Smooth muscle cell (in vitro differentiated cells): ENCODE results near the gene PLP1. TPM values are rescaled to one million over a fixed set of nuclear protein-coding genes. Genes with fewer than 3 reads are reported as not detected.

Experiments
- DNase-seq: peaks from one replicate; lab custom pipeline; 2025; ENCODE audit not compliant: unreplicated experiment; lab: John Stamatoyannopoulos, UW
- H2AFZ ChIP-seq: fragments of 200-600 bp; sonication (generic); 2 replicates; pipeline ENCODE4 v1.6.0; 2016; ENCODE audit warnings: antibody characterized with exemption, low read depth, mild to moderate bottlenecking
- H3F3A ChIP-seq: fragments of 200-600 bp; sonication (generic); 2 replicates; pipeline ENCODE4 v1.6.0; 2017; ENCODE audit warnings: antibody characterized with exemption, low read depth
- H3K27ac ChIP-seq: fragments of 200-600 bp; sonication (generic); 2 replicates; pipeline ENCODE4 v1.5.1; 2016; ENCODE audit warnings: low read depth, mild to moderate bottlenecking
- H3K27me3 ChIP-seq: fragments of 200-600 bp; sonication (generic); 2 replicates; pipeline ENCODE4 v1.6.1; 2016; ENCODE audit warnings: low read depth, mild to moderate bottlenecking
- H3K36me3 ChIP-seq: fragments of 200-600 bp; sonication (generic); 2 replicates; pipeline ENCODE4 v1.5.1; 2016; ENCODE audit warnings: low read depth
- H3K4me1 ChIP-seq: fragments of 200-600 bp; sonication (generic); 2 replicates; pipeline ENCODE4 v1.5.1; 2016; ENCODE audit warnings: low read depth
- H3K4me2 ChIP-seq: fragments of 200-600 bp; sonication (generic); 2 replicates; pipeline ENCODE4 v1.6.0; 2016; ENCODE audit warnings: mild to moderate bottlenecking
- H3K4me3 ChIP-seq: fragments of 200-600 bp; sonication (generic); 2 replicates; pipeline ENCODE4 v1.5.1; 2016; ENCODE audit warnings: mild to moderate bottlenecking
- H3K79me2 ChIP-seq: fragments of 200-600 bp; sonication (generic); 2 replicates; pipeline ENCODE4 v1.6.0; 2016; ENCODE audit warnings: low read depth, mild to moderate bottlenecking
- H3K9ac ChIP-seq: fragments of 200-600 bp; sonication (generic); 2 replicates; pipeline ENCODE4 v1.6.0; 2016; ENCODE audit warnings: low read depth
- H3K9me3 ChIP-seq: fragments of 200-600 bp; sonication (generic); replicated peaks from 2 replicates; pipeline ENCODE4 v1.5.1; 2016; ENCODE audit warnings: low read depth
- H4K20me1 ChIP-seq: fragments of 200-600 bp; sonication (generic); 2 replicates; pipeline ENCODE4 v1.6.0; 2016; ENCODE audit warnings: low read depth
- CTCF ChIP-seq: fragments of 200-600 bp; sonication (generic); IDR thresholded peaks from 2 replicates; pipeline ENCODE4 v1.5.1; 2017; ENCODE audit warnings: borderline replicate concordance, mild to moderate bottlenecking, antibody characterized with exemption; ENCODE audit not compliant: insufficient read depth, poor library complexity, severe bottlenecking
- WGBS: methylation state at CpG from one replicate; pipeline ENCODE4 v1.1.7; 2016; ENCODE audit warnings: low lambda C conversion rate; 5-methylcytosine and 5-hydroxymethylcytosine counted together
- polyA plus RNA-seq: library from polyadenylated mRNA; unstranded; fragments of >200 nt; fragmentation: Nextera tagmentation; extraction: Ambion mirVana; gene quantifications from 2 replicates; pipeline ENCODE4 v1.2.1, GENCODE V29; 2016
- total RNA-seq: library from RNA; depleted of rRNA; stranded (reverse); fragments of >200 nt; gene quantifications from 2 replicates; pipeline ENCODE4 v1.2.3, GENCODE V29; 2014

Gene PLP1
- total and polyA plus RNA-seq, 2 experiments from 2014 or later = not detected

GRCh38 chrX:103734125-103734760 lies 42.4 kb upstream of the PLP1 start:
- no peak overlapping the region for H3K4me2 ChIP-seq
- H3K9me3 ChIP-seq = no peaks in the 10 kb centered on the region
- no peak overlapping the region for H3K27ac ChIP-seq
- no peak overlapping the region for H3K9ac ChIP-seq
- no peak for DNase-seq
- no peak overlapping the region for H3K4me3 ChIP-seq
- no peaks in the 10 kb centered on the region for H3F3A ChIP-seq
- H3K79me2 ChIP-seq = no peaks in the 10 kb centered on the region
- H4K20me1 ChIP-seq = no peaks in the 10 kb centered on the region
- no peaks in the 10 kb centered on the region for H3K36me3 ChIP-seq
- TF ChIP-seq CTCF = no peak
- H3K4me1 ChIP-seq = peaks cover 18% of the 10 kb centered on the region
- 44% methylated on average over 4 of the region's 4 CpGs for WGBS
- H2AFZ ChIP-seq = no peak overlapping the region
- peaks cover 7% of the 10 kb centered on the region for H3K27me3 ChIP-seq

- no peak overlapping the region for H3K4me3 ChIP-seq
- no peak for TF ChIP-seq CTCF
- no peak overlapping the region for H2AFZ ChIP-seq
- H3K36me3 ChIP-seq = no peaks in the 10 kb centered on the region
- no peaks in the 10 kb centered on the region for H3K9me3 ChIP-seq
- H3F3A ChIP-seq = no peaks in the 10 kb centered on the region
- no peaks in the 10 kb centered on the region for H3K27me3 ChIP-seq
- no peak overlapping the region for H3K27ac ChIP-seq
- H3K4me2 ChIP-seq = no peak overlapping the region
- no peaks in the 10 kb centered on the region for H4K20me1 ChIP-seq
- DNase-seq = no peak
- H3K4me1 ChIP-seq = peaks cover 13% of the 10 kb centered on the region
- H3K9ac ChIP-seq = no peak overlapping the region
- no peaks in the 10 kb centered on the region for H3K79me2 ChIP-seq
These were observed 38.9 kb upstream of the PLP1 start for GRCh38 chrX:103737696-103738095.

GRCh38 chrX:103739421-103739820 lies 37.2 kb upstream of the PLP1 start:
- WGBS = 96% methylated on average over 1 of the region's 1 CpG
- Histone ChIP-seq H3K4me1 (peaks cover 17% of the 10 kb centered on the region), H4K20me1 (no peaks in the 10 kb centered on the region), H2AFZ (no peak overlapping the region), H3K27ac (no peak overlapping the region), H3F3A (no peaks in the 10 kb centered on the region), H3K9ac (no peak overlapping the region), H3K4me3 (no peak overlapping the region), H3K4me2 (no peak overlapping the region), H3K9me3 (no peaks in the 10 kb centered on the region), H3K27me3 (no peaks in the 10 kb centered on the region), H3K79me2 (no peaks in the 10 kb centered on the region), H3K36me3 (no peaks in the 10 kb centered on the region)
- TF ChIP-seq CTCF = no peak
- no peak for DNase-seq

- TF ChIP-seq CTCF = no peak
- H3K4me2 ChIP-seq = no peak overlapping the region
- H3K79me2 ChIP-seq = no peaks in the 10 kb centered on the region
- no peaks in the 10 kb centered on the region for H3K9me3 ChIP-seq
- WGBS = 30% methylated on average over 1 of the region's 1 CpG
- H3K4me3 ChIP-seq = no peak overlapping the region
- no peak overlapping the region for H2AFZ ChIP-seq
- DNase-seq = no peak
- no peaks in the 10 kb centered on the region for H3K27me3 ChIP-seq
- no peak overlapping the region for H3K9ac ChIP-seq
- H4K20me1 ChIP-seq = no peaks in the 10 kb centered on the region
- no peak overlapping the region for H3K27ac ChIP-seq
- H3K4me1 ChIP-seq = peaks cover 24% of the 10 kb centered on the region
- no peaks in the 10 kb centered on the region for H3K36me3 ChIP-seq
- no peaks in the 10 kb centered on the region for H3F3A ChIP-seq
These were observed 34.8 kb upstream of the PLP1 start for GRCh38 chrX:103741879-103742278.
